NCI-H2107 treated with DMSO at 0.1 percent for 48 hours (cell line): ENCODE measurements around the gene PTGES2.
"Not testable (repeated sequence)": the region's sequence is repeated elsewhere in the genome, so short reads cannot be mapped to it uniquely, and the experiment has no call there.

Experiments
- DNase-seq: peaks from one replicate; lab custom pipeline; 2025; ENCODE audit not compliant: unreplicated experiment; lab: John Stamatoyannopoulos, UW

The PTGES2 gene

GRCh38 chr9:128120741-128121465, 6.6 kb downstream of the PTGES2 start:
- no peak for DNase-seq

GRCh38 chr9:128120061-128120740, 7.3 kb downstream of the PTGES2 start:
- DNase-seq, result no peak

DNA sequence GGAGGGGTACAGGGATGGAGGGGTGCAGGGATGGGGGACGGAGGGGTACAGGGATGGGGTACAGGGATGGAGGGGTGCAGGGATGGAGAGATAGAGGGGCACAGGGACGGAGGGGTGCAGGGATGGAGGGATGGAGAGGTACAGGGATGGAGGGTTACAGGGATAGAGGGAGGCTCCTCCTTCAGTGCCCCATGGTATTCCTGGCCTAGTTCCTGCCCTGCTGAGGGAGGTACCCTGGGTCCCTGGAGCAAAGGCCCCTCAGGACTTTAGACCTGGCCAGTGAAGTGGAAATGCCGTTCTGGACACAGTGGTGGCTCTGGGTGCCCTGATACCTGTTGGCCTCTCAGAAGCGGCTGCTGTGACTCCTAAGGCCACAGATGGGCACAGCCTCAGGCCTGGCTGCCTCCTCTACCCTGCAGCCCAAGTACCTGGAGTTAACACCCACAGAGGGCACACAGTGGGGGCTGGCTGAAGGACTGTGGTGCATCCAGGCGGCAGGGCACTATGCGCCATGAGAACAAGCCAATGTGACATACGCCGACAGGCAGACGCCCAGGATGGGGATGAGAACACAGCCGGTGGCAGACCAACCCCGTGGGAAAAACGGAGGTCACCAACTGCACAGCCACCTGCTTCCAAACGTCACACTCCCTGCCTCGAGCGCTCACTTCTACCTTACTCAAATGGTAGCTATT, 8.4 kb downstream of the PTGES2 start:
- DNase-seq, result no peak

DNA sequence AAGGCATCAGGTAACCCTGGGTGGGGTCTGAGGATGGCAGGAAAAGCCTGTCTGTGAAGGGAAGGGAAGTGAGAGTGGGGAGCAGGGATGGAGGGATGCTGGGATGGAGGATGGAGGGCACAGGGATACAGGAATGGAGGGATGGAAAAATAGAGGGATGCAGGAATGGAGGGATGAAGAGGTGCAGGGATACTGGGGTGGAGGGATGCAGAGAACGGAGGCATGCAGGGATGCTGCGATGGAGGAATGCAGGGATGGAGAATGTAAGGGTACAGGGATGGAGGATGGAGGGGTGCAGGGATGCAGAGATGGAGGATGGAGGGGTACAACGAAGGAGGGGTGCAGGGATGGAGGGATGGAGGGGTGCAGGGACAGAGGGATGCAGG, 9.1 kb downstream of the PTGES2 start:
- no peak for DNase-seq

GRCh38 chr9:128117613-128118471, 9.7 kb downstream of the PTGES2 start:
- DNase-seq, result peak; percentile 76

GRCh38 chr9:128116104-128117083, 11.1 kb downstream of the PTGES2 start:
- no peak for DNase-seq

DNA sequence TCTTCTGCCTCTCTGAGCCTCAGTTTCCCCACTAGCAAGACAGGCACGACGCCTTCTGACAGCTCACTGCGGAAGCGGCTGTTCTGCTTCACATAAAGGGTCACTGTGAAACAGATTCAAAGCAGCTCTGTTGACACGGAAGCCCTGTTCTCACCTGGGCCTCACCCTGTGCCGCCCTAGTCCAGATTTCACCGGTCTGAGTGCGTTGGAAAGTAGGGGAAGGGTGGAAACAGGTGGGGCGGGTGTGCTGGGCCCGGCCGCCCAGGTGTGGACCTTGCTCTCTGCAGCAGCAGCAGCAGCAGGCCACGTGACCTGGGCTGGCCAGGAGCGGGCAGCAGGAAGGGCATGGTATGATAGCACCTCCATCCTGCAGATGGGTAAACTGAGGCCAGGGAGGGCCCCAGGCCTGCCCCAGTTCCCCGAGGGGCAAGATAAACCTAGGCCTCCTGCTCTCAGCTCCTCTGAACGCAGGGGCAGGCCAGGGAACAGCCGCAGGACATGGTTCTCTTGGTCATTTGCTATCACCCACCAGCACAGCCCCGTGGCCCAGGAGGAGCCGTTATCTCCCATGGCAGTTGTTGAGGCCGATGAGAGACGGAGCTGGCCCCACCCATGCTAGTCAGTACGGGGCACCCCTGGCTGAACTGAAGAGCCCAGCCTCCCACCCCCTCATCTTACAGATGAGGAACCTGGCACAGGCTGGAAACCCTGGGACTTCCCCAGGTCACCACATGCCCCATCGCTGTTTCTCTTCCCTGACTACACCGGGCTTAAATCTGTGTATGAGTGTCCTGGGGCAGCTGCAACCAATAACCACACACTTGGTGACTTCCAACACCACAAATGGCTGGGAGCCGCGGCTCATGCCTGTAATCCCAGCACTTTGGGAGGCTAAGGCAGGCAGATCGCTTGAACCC, 12.1 kb downstream of the PTGES2 start:
- DNase-seq, result no peak

DNA sequence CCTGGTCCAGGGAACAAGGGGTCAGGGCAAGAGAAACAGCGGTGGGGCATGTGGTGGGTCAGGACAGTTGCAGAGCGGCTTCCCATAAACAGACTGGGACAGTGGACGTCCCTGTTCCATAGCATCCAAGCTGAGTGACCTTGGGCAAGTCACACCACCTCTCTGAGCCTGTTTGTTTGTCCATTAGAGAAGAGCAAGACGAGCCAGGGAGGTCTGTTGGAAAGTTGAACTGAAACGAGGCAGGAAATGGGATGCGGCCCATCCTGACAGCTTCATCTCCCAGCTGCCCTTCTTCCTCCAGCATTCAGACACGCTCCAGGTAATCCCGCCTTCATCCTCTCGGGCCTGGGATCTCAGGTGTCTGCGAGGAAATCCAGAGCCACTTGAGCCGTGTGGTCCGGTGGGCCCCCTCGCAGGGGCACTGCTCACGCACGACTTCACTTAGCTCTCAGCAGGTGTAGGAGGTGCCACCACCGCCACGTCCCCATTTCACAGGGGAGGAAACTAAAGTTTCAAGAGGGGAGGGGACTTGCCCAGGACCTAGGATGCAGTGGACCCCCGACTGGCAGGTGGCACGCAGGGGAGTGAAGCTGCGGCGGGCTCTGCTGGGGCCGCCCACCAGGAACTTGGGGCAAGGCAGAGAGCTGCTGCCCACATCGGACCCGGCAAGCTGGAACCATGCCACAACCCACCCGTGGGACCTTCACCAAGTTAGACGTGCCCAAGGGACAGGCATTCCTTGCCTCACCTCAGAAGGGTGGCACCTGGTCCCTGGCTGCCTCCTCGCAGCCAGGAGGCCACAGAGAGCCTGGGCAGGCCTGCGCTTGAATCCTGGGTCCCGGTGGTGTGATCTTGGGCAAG, 13.0 kb downstream of the PTGES2 start:
- DNase-seq, result no peak

GRCh38 chr9:128113526-128114325, 13.8 kb downstream of the PTGES2 start:
- no peak for DNase-seq

GRCh38 chr9:128111726-128112125, 15.8 kb downstream of the PTGES2 start:
- DNase-seq, result not testable (repeated sequence)

DNA sequence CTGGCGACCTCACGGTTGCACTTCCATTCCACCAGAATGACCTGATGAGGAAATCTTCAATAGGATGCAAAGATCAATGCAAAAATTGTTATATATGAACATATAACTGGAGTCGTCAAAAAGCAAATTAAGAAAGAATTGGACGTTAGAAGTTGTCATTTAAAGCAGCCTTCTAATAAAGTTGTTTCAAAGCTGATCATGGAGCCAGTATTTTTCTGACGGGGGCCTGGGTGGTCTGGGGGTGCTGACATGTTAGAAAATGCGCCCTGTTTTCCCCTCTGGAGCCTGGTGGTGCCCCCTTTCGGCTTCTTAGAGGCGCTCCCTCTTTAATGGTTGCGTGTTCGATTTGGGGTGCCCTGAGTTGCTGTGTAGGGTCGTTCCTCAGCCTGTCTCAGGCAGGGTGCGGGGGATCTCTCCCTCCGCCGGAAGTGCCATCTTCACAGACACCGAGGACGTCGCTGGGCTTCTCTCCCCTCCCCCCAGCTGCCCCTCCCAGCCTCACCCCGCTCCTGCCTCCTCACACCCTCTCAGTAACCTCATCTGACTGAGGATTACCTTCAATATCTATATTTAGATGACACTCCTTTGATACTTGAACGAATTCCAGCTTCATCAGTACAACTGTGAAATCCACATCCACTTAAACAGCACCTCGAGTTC, 18.3 kb downstream of the PTGES2 start:
- no peak for DNase-seq

GRCh38 chr9:128108269-128109049, 19.1 kb downstream of the PTGES2 start:
- no peak for DNase-seq

DNA sequence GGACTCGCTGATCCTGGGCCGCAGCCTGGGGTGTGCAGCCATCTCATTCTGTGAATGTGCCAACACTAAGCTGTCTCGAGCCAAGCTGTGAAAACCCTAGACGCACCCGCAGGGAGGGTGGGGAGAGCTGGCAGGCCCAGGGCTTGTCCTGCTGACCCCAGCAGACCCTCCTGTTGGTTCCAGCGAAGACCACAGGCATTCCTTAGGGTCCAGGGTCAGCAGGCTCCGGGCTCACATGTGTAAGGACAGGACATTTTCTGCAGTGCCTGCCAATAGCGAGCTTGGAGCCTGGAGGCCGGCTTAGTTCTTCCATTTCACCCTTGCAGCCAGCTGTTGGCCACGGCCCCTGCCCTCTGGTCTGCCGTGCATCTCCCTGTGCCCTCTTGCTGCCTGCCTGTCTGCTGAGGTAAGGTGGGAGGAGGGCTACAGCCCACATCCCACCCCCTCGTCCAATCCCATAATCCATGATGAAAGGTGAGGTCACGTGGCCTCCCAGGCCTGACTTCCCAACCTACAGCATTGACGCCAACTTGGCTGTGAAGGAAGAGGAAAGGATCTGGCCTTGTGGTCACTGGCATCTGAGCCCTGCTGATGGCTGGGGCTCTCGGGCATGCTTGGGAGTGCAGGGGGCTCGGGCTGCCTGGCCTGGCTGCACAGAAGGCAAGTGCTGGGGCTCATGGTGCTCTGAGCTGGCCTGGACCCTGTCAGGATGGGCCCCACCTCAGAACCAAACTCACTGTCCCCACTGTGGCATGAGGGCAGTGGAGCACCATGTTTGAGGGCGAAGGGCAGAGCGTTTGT, 19.9 kb downstream of the PTGES2 start:
- DNase-seq, result no peak

DNA sequence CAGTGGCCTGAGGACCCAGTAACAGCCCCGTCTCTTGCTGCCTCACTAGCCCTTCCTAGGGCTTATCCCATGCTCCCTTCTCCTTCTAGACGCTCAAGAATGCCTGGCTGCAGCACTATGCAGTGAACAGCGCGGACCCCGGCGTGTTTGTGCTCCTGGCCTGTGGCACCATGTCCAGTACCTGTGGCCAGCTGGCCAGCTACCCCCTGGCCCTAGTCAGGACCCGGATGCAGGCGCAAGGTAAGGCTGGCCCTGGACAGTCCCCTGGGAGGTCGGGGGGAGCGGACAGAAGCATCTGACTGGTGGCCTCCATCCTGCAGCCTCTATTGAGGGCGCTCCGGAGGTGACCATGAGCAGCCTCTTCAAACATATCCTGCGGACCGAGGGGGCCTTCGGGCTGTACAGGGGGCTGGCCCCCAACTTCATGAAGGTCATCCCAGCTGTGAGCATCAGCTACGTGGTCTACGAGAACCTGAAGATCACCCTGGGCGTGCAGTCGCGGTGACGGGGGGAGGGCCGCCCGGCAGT, 20.5 kb downstream of the PTGES2 start:
- no peak for DNase-seq
